H54 (cell line): ENCODE measurements around the gene MATN1.

Experiments used
- DNase-seq: peaks from one replicate; pipeline ENCODE4 v3.0.0; 2011; ENCODE audit warnings: low spot score, mixed read lengths; ENCODE audit not compliant: insufficient read length
- FAIRE-seq: peaks from 3 replicates; lab custom pipeline; 2011; peaks lifted over from hg19 to GRCh38; lab: Jason Lieb, UNC
- POLR2A ChIP-seq: IDR thresholded peaks from 2 replicates; pipeline ENCODE4 v1.6.1; 2011; ENCODE audit warnings: low read depth, mild to moderate bottlenecking, low read length

Gene MATN1

DNA sequence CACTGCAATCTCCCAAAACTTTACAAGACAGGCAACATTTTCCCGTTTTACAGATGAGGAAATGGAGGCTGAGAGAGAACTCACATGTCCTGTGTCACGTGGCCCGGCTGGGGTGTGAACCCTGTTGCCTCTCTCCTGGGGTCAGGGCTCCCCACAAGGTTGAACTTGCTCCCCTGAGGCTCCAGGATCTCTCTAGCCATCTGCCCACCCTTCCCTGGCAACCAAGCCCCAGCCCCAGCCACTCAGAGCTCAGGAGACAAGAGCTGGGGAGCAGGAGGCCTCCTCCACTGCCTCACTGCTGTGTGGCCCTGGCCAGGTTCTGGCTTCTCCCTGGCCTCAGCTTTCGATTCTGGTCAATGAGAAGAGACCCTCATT, 22.4 kb upstream of the MATN1 start:
- no peak for TF ChIP-seq POLR2A
- DNase-seq (no peak), FAIRE-seq (no peak)

DNA sequence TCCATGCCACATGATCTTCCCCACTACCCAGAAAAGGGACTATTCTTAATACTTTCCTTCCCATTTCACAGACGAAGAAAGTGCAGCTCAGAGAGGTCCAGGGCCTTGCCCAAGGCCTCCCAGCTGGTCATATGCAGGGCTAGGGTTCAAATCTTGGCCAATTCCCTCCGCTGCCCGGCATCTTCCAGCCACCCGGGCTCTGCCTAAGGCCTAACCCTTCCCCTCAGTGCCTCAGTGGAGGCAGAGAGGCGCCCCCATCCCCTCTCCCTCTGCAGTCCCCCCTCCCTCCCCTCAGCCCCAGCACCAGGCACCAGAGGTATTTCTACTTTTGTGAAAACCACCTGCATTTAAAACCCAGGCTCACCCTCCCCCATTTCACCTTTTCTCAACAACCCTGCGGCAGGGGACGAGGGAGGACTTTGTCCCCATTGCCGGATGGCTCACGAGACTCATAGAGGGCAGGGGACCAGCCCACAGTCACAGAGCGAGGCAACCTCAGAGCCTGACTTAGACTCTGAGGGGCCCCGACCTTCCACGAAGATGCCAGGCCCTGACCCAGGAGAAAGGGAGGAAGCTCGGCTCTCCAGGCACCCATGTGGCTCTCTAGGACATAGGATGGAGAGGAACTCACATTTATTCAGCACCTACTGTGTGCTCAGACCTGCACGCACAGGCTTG, 21.9 kb upstream of the MATN1 start:
- no peak for DNase-seq
- TF ChIP-seq POLR2A = no peak
- no peak for FAIRE-seq

DNA sequence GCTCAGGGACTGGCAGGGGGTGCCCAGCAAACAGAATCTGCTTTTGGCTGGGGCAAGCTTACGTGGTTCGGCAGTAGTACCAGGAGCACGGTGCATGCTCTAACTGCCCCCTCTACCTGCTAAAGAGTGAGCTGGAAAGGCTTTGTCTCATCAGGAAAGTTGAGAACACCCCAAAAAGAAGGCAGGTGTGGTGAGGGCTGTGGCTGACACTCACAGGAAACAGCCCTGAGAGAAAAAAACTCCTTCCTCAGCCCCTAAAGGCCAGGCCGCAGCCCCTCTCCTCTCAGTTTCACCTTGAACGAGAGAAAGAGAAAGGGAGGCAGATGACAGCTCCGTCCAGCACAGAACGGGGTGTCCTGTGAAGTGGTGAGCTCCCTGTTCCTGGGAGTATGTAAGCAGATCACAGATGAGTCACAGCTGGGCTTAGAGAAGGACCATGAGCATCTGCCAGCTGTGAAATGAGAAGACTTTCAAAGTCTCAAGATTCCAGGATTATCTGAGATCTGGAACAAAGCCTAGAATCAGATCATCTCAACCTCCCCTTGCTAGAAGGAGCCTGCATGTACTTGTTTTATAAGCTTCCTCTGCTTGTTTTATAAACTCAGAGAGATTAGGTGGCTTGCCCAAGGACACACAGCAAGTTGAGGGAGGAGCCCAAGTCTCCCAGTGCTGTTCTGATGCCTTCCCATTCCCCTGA, 20.8 kb upstream of the MATN1 start:
- no peak for FAIRE-seq
- no peak for TF ChIP-seq POLR2A
- no peak for DNase-seq

DNA sequence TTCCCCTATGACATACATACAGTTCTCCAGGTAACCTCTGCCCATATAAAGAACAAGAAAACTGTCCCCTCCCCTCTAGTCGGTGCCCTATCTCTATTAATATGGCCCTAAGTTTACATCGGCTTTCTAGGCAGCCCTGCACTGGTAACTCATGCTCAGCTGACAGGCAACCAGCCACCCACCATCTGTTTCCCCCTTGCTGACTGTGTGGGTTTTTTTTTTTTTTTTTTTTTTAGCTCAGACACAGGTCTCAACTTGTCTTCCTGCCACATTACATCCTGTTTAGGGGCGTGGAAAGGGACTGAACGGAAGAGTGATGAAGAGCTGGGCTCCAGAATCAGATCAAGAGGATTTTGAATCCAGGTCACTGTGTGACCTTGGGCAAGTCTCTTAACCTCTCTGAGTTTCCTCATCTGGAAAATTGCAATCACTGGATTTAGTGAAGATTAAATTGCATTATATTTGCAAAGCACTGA, 20.2 kb upstream of the MATN1 start:
- no peak for FAIRE-seq

DNA sequence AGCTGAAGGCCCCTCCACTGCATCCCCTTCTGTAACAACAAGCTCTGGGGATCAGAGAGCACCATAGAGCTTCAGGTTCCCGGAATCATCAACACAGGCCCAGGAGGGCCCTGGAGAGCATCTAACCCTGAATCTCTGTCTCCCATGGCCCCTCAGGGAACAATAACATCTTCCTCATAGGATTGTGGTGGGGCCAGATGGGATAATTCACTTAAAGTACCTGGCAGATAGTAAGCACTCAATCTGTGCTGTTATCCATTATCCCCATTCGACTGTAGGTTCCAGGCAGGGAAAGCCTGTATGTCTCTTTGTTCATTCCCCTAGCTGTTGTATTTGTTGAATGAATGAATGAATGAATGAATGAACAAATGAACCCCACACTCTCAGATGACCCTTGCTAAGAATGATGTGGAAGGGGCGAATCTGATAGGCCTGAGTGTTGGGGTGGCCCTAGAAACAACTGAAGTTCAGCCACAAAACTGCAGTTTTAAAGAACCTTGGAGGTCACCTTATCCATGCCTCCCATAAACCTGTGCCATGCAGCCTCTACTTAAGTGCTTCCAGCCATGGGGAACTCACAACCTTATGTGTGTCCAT, 19.7 kb upstream of the MATN1 start:
- FAIRE-seq = no peak
- DNase-seq = no peak
- TF ChIP-seq POLR2A = no peak

More for the DNA sequence above, 20.2 kb upstream of the MATN1 start:
- no peak for DNase-seq
- TF ChIP-seq POLR2A = no peak

DNA sequence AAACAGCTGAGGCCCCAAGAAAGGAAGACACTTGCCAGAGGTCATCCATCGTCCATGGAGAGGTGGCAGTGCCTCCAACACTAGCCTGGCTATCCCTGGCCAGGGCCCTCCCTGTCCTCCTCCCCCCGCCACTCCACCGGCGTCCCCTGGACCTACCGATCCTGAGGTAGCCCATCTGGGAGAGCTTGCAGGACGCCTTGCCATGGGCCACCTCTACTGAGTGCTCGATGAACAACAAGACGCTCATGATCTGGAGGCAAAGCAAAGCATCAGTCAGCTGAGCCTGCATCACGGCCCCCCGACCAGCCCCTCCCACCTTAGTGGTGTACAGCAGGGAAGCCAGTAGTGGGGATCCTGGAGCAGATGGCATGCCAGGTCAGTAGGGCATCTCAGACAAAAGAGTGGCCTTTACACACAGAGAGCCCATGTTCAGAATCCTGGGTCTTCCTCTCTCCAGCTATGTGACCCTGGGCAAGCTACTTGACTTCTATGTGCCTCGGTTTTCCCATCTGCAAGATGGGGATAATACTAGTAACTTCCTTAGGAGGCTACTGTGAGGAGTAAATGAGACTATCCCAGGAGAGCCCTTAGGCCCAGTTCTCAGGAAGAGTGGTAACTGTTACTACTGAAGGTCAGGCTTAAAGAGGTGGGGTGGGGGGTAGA, 19.0 kb upstream of the MATN1 start:
- DNase-seq (no peak), FAIRE-seq (no peak)
- TF ChIP-seq POLR2A = no peak

DNA sequence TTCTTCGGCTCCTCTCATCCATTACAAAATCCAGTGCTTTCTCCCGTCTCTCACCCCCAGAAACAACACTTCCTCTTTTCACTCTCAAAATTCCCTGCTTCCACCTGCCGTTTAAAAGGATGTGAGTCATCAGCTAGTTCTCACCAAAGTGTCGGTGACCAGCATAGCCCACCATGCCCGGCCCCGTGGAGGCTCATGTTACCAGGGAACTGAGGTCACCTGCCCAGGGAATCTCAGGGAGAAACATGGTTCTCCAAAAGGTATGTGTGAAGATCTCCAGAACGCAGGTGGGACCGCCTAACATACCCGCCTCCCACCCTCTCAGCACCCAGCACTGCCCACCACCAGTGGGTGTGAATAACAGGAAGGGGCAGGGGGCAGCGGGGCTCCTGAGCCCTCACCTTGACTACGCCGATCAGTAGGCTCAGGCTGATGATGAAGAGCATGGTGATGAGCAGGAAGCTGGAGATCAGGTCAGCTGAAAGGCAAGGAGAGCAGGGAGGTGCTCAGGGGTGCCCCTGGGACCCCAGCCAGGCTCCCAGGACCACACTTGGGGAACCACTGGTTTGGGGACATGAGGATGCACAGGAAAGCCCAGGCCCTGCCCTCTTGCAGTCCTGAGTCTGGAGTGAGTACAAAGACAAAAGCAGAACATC, 18.0 kb upstream of the MATN1 start:
- TF ChIP-seq POLR2A = no peak
- no peak for DNase-seq
- FAIRE-seq = no peak

DNA sequence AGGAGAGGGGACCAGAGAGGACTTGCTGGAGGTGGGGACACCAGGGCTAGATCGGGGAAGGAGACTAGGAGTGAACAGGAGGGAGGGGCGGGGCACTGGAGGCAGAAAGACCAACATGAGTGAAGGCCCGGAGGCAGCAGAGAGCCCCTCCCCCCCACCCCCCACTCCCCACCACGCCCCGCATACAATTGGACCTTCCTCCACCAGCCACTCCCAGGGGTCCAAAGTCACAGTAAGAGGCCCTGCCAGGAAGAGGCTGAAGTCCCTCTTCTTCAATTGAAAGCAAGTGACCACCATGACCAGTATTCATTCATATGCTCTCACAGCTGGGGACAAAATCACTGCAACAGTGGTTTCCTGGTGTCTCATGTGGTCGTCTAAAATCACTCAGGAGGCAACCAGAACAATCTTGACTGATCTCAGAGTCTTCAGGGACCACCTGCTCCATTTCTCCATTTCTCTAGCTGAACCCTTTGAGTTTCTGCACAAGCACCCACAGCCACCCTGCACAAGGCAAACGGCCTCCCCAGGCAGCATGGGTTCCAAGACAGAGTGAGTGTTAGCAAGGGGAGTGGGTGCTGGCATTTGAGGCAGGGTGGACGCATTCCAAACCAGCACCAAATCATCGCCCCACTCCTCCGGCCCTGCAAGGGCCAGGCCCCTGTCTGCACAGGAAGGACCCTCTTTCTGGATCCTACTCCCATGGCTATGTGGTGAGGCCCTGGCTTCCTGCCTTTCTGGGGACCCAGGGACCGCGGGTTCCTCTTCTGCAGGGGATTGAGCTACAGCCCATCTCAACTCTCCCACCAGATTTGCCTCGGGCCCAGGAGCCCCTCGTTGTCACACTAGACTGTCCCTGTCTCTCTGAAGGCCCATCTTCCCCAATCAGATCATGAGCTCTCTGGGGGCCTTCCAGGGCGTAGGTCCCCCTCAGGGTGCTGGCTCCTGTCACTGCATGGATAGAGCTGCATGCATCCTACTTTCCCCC, 17.2 kb upstream of the MATN1 start:
- FAIRE-seq (no peak), DNase-seq (no peak)
- no peak for TF ChIP-seq POLR2A

DNA sequence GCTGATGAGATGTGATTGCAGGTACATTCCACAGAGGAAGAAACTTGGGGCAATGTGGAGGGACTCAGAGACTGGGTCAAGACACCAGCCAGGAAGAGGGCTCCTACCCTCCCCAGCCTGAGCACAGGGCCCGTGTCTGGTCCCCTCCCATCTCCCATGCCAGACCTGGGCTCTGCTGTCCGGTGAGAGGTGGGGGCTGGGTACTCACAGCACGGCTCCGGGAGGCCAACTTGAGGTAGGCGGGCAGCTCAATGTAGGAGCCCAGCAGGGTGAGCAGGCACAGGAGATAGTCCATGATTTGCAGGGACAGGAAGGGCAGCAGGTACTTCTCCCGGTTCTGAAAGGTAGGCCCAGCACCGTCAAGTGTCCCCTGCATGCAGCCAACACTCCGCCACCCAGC, 16.2 kb upstream of the MATN1 start:
- FAIRE-seq (no peak), DNase-seq (no peak)

DNA sequence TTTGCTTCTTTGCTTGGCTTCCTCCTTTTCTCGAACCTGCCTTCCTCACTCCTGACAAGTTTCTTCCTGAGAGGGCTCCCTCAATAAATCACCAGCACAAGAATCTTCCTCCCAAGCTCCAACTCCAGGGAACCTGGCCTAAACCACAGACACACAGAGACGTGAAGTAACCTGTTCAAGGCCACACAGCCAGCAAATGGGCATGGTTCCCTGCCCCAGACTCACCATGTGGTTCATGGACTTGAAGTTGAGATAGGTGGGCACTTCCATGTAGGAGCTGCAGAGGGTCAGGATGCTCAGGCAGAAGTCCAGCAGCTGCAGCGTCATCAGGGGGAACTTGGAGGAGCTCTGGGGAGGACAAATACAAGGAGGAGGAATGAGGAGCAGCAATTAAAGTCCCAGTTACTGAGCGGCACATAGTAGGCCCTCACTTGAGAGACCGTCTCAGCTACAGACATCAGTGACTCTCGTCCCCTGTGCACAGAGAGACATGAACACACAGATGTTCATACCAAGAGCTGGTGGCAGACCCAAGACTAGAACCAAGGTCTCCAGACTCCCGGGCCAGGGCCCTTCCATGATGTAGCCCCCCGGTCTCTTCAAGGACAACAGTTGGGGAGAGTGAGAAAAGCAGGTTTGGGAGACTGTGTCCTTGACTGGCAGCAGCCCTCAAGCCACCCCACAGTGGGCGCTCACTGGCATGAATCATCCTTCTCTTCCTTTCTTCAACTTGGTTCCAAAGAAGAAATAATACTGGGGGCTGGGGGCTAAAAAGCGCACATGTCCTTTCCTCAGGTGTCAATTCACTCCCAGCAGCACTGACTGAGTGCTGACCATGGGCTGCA, 15.6 kb upstream of the MATN1 start:
- no peak for TF ChIP-seq POLR2A
- no peak for FAIRE-seq
- DNase-seq = no peak

More for the DNA sequence above, 16.2 kb upstream of the MATN1 start:
- no peak for TF ChIP-seq POLR2A

DNA sequence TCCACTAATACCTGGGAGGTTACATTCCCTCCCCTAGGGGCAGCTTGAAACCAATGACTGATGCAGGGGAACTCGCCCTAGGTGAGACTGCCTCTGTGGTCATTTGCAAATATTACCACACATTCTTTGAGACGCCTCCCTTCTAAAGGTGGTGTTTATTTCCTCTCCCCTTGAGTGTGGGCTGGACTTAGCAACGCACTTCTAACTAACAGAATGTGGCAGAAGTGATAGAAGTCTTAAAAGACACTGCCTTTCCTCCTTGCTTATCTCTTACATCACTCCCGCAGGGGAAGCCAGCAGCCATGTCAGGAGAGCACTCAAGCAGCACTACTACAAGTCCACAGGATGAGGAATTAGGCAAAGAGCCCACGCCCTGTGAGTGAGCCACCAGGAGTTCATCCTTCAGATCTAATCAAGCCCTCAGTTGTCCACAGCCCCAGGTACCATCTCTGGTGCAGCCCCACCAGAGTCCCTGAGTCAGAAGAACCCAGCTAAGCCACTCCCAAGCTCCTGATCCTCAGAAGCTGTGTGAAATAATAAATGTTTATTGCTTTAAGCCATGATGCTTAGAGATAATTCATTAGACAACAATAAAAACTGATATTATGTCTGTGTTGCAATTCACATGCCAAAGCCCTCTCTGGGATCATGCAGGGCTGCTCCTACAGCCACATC, 14.8 kb upstream of the MATN1 start:
- FAIRE-seq = no peak
- TF ChIP-seq POLR2A = no peak
- no peak for DNase-seq
